Osteocyte (in vitro differentiated cells): Measurements from ENCODE around the gene AKNA. TPM values are rescaled to one million over a fixed set of nuclear protein-coding genes. Genes with fewer than 3 reads are reported as not detected.
A peak's percentile ranks its signal among the peaks of the same experiment; 100 is the strongest.

Experiments
- DNase-seq: peaks from one replicate; pipeline ENCODE4 v3.0.0; 2021; ENCODE audit warnings: mixed read lengths; ENCODE audit not compliant: unreplicated experiment; ENCODE audit errors: extremely low spot score
- H3K27ac Mint-ChIP-seq: one replicate; pipeline ENCODE4 v1.8.0; 2021; ENCODE audit warnings: mild to moderate bottlenecking, mixed read lengths; ENCODE audit not compliant: unreplicated experiment
- H3K27me3 Mint-ChIP-seq: one replicate; pipeline ENCODE4 v1.8.0; 2021; ENCODE audit warnings: mixed read lengths; ENCODE audit not compliant: unreplicated experiment
- H3K36me3 Mint-ChIP-seq: one replicate; pipeline ENCODE4 v1.8.0; 2021; ENCODE audit warnings: mixed read lengths; ENCODE audit not compliant: unreplicated experiment
- H3K4me1 Mint-ChIP-seq: one replicate; pipeline ENCODE4 v1.8.0; 2021; ENCODE audit warnings: mixed read lengths; ENCODE audit not compliant: unreplicated experiment
- H3K4me3 Mint-ChIP-seq: one replicate; pipeline ENCODE4 v1.8.0; 2021; ENCODE audit warnings: mild to moderate bottlenecking, moderate library complexity, mixed read lengths; ENCODE audit not compliant: unreplicated experiment
- H3K9me3 Mint-ChIP-seq: one replicate; pipeline ENCODE4 v1.8.0; 2021; ENCODE audit warnings: mixed read lengths; ENCODE audit not compliant: unreplicated experiment
- total RNA-seq: library from RNA; stranded (reverse); gene quantifications from 2 replicates; pipeline ENCODE4 v1.2.1, GENCODE V29; 2021
- TF ChIP-seq, protein P1 (sequence below): fragments of 200-600 bp; sonication (generic); IDR thresholded peaks from 2 replicates; pipeline ENCODE4 v1.5.0; 2021; ENCODE audit warnings: antibody characterized with exemption, mild to moderate bottlenecking, moderate library complexity

The AKNA gene
- total RNA-seq, 1 donor from 2014 or later: 36.0 TPM

DNA sequence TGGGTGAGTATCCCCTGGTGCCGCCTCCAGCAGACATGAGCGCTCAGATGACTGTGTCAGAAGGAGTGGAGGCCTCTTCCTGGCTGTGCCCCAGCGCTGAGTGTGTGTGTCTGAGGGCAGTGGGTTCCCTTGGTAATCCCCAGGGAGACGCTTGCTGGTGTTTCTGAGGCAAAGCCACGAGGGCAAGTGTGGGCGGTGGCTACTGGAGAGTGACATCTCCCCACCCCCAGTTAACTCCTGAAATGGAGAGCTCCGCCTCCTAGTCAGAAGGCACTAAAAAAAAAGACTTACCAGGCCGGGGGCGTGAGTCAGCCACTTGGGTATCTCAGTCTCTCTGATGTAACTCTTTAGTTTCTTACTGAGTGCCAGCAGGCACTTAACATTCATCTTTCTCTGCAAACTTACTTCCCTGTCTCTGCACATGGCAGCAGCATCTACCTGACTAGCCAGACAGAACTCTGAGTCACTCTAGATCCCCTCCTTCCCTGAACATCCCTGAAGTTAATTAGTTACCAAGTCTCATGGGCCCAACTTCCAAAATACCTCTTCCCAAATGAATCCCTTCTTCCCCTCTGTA, 38.8 kb downstream of the AKNA start:
- H3K4me1 Mint-ChIP-seq: peaks cover 16% of the 10 kb centered on the region
- H3K9me3 Mint-ChIP-seq: no peaks in the 10 kb centered on the region
- no peaks in the 10 kb centered on the region for H3K27me3 Mint-ChIP-seq
- peak overlapping the region; percentile 93 for H3K27ac Mint-ChIP-seq
- TF ChIP-seq, protein P1, sequence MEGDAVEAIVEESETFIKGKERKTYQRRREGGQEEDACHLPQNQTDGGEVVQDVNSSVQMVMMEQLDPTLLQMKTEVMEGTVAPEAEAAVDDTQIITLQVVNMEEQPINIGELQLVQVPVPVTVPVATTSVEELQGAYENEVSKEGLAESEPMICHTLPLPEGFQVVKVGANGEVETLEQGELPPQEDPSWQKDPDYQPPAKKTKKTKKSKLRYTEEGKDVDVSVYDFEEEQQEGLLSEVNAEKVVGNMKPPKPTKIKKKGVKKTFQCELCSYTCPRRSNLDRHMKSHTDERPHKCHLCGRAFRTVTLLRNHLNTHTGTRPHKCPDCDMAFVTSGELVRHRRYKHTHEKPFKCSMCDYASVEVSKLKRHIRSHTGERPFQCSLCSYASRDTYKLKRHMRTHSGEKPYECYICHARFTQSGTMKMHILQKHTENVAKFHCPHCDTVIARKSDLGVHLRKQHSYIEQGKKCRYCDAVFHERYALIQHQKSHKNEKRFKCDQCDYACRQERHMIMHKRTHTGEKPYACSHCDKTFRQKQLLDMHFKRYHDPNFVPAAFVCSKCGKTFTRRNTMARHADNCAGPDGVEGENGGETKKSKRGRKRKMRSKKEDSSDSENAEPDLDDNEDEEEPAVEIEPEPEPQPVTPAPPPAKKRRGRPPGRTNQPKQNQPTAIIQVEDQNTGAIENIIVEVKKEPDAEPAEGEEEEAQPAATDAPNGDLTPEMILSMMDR: no peak
- DNase-seq: peak; percentile 89
- H3K4me3 Mint-ChIP-seq: no peak overlapping the region
- peaks cover 55% of the 10 kb centered on the region for H3K36me3 Mint-ChIP-seq

- peak overlapping the region; percentile 93 for H3K27ac Mint-ChIP-seq
- DNase-seq: no peak
- H3K4me1 Mint-ChIP-seq: peaks cover 16% of the 10 kb centered on the region
- TF ChIP-seq, protein P1: no peak
- no peak overlapping the region for H3K4me3 Mint-ChIP-seq
- H3K9me3 Mint-ChIP-seq: no peaks in the 10 kb centered on the region
- peaks cover 59% of the 10 kb centered on the region for H3K36me3 Mint-ChIP-seq
- no peaks in the 10 kb centered on the region for H3K27me3 Mint-ChIP-seq
Measured at GRCh38 chr9:114348261-114348905, 39.4 kb downstream of the AKNA start.

- H3K4me3 Mint-ChIP-seq: no peak overlapping the region
- no peak overlapping the region for H3K27ac Mint-ChIP-seq
- DNase-seq: no peak
- TF ChIP-seq, protein P1: no peak
- H3K4me1 Mint-ChIP-seq: peaks cover 16% of the 10 kb centered on the region
- peaks cover 61% of the 10 kb centered on the region for H3K36me3 Mint-ChIP-seq
- no peaks in the 10 kb centered on the region for H3K9me3 Mint-ChIP-seq
- H3K27me3 Mint-ChIP-seq: no peaks in the 10 kb centered on the region
Measured at GRCh38 chr9:114347675-114348074, 40.1 kb downstream of the AKNA start.

GRCh38 chr9:114346146-114346545, 41.6 kb downstream of the AKNA start:
- Mint-ChIP-seq H3K27ac (no peak overlapping the region), H3K27me3 (no peaks in the 10 kb centered on the region), H3K36me3 (peaks cover 66% of the 10 kb centered on the region), H3K4me3 (no peak overlapping the region), H3K4me1 (peaks cover 16% of the 10 kb centered on the region), H3K9me3 (no peaks in the 10 kb centered on the region)
- DNase-seq: no peak
- TF ChIP-seq, protein P1: no peak

DNA sequence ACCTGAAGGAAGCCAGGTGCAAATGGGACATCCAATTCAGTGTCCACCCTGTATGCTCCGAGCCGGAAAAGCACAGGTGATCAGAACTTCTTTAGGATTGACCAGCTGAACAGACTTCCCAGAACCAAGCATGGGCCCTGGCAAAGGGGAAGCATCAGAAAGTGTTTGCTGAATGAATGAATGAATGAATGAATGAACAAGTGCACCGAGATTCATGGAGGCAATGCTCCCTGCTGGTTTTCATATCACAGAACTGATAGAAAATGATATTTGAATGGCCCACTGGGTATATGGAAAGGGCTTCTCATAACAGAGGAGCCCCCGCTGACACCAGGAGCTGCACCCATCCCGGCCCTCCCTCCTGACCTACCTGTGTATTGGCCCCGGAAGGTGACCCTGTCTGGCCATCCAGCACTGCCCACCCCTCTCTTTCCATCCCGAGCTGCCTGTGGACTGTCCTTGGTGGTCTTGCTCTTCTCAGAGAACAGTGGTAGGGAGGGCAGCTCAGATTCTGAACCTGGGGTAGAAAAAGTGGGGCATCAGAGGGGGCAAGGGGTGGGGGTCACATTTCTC, 42.2 kb downstream of the AKNA start:
- no peak for DNase-seq
- H3K27me3 Mint-ChIP-seq: no peaks in the 10 kb centered on the region
- H3K4me3 Mint-ChIP-seq: no peak overlapping the region
- peaks cover 16% of the 10 kb centered on the region for H3K4me1 Mint-ChIP-seq
- H3K36me3 Mint-ChIP-seq: peaks cover 70% of the 10 kb centered on the region
- H3K27ac Mint-ChIP-seq: no peak overlapping the region
- no peaks in the 10 kb centered on the region for H3K9me3 Mint-ChIP-seq
- TF ChIP-seq, protein P1: no peak
